HG03521 (cell line): ENCODE measurements around the gene ARHGEF28.

ENCODE experiments used
- ATAC-seq: cut with Tn5 transposase; IDR thresholded peaks from one replicate; pipeline ENCODE4 v1.9.1; 2021; ENCODE audit warnings: mild to moderate bottlenecking, moderate library complexity; ENCODE audit not compliant: unreplicated experiment

The ARHGEF28 gene

GRCh38 chr5:73921741-73922140 is 295.7 kb downstream of the ARHGEF28 start:
- ATAC-seq: no peak

- ATAC-seq: no peak
These were observed 296.2 kb downstream of the ARHGEF28 start for GRCh38 chr5:73922224-73922623.

GRCh38 chr5:73922875-73923557 is 297.0 kb downstream of the ARHGEF28 start:
- ATAC-seq: no peak

- ATAC-seq: no peak
These were observed 302.6 kb downstream of the ARHGEF28 start for GRCh38 chr5:73928476-73929070.

- no peak for ATAC-seq
These were observed 309.7 kb downstream of the ARHGEF28 start for GRCh38 chr5:73935719-73936118.

GRCh38 chr5:73938280-73938937 is 312.4 kb downstream of the ARHGEF28 start:
- no peak for ATAC-seq

- no peak for ATAC-seq
These were observed 312.9 kb downstream of the ARHGEF28 start for GRCh38 chr5:73938938-73939320.

- no peak for ATAC-seq
These were observed 313.6 kb downstream of the ARHGEF28 start for GRCh38 chr5:73939557-73939956.

GRCh38 chr5:73940026-73940425 is 314.0 kb downstream of the ARHGEF28 start:
- ATAC-seq: no peak

- ATAC-seq: no peak
These were observed 314.8 kb downstream of the ARHGEF28 start for GRCh38 chr5:73940801-73941200.

- no peak for ATAC-seq
These were observed 316.8 kb downstream of the ARHGEF28 start for GRCh38 chr5:73942783-73943182.

- ATAC-seq: no peak
These were observed 317.4 kb downstream of the ARHGEF28 start for GRCh38 chr5:73943397-73943796.

- ATAC-seq: no peak
These were observed 318.6 kb downstream of the ARHGEF28 start for GRCh38 chr5:73944581-73944980.

GRCh38 chr5:73945505-73945904 is 319.5 kb downstream of the ARHGEF28 start:
- no peak for ATAC-seq

- no peak for ATAC-seq
These were observed 320.3 kb downstream of the ARHGEF28 start for GRCh38 chr5:73946278-73946677.

GRCh38 chr5:73946919-73947602 is 321.1 kb downstream of the ARHGEF28 start:
- no peak for ATAC-seq

- ATAC-seq: no peak
These were observed 322.1 kb downstream of the ARHGEF28 start for GRCh38 chr5:73947906-73948640.

GRCh38 chr5:73948720-73949119 is 322.7 kb downstream of the ARHGEF28 start:
- no peak for ATAC-seq

- no peak for ATAC-seq
These were observed 324.5 kb downstream of the ARHGEF28 start for GRCh38 chr5:73950441-73950873.

- no peak for ATAC-seq
These were observed 325.0 kb downstream of the ARHGEF28 start for GRCh38 chr5:73950912-73951430.

- ATAC-seq: no peak
These were observed 326.9 kb downstream of the ARHGEF28 start for GRCh38 chr5:73952872-73953271.
